Central memory CD4-positive, alpha-beta T cell (primary cell): Measurements from ENCODE around the gene SOX15.
"Not testable (repeated sequence)": the region's sequence is repeated elsewhere in the genome, so short reads cannot be mapped to it uniquely, and the experiment has no call there.

Experiments
- DNase-seq: peaks from one replicate; pipeline ENCODE4 v3.0.0; 2022
- total RNA-seq, 3 experiments: gene quantifications; one replicate each; lab custom pipeline; 2026; lab: John Stamatoyannopoulos, UW

SOX15 gene
- total RNA-seq = 0 to 0.39 (median 0.27) reads per million in 3 experiments

- DNase-seq = no peak
Observed at GRCh38 chr17:7589891-7590691, at the start of gene SOX15. SOX15 (minus strand) TSS chr17:7590094; CDS start chr17:7589676, 418 bp downstream.

GRCh38 chr17:7636163-7636562, 46.3 kb upstream of the SOX15 start:
- no peak for DNase-seq

GRCh38 chr17:7634384-7634783, 44.5 kb upstream of the SOX15 start:
- DNase-seq = no peak

- DNase-seq = no peak
Observed at GRCh38 chr17:7633093-7633492, 43.2 kb upstream of the SOX15 start.

- DNase-seq = peak; percentile 17
Observed at GRCh38 chr17:7632492-7632894, 42.6 kb upstream of the SOX15 start.

GRCh38 chr17:7631398-7632380, 41.8 kb upstream of the SOX15 start:
- no peak for DNase-seq

DNA sequence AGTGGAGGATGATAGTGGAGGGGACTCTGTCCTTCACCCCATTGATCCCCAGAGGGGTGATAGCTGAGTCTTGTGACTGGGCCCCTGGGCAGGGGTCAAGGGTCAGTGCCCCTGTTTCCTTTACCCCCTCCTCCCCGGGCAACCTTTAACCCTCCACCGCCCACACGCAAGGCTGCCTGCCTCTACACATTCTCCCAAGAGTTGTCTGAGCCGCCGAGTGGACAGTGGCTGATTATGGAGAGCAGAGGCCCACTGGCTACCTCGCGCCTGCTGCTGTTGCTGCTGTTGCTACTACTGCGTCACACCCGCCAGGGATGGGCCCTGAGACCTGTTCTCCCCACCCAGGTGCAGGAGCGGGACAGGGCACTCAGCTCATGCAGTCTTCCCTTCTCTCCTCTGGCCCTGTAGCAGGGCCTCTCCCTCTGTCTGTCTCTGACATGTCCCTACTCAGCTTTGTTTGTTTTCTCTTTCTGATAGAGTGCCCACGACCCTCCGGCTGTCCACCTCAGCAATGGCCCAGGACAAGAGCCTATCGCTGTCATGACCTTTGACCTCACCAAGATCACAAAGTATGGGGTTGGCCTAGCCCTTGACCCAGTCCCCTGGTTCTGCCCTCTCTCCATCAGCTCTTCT, 40.2 kb upstream of the SOX15 start, which contains the start of gene SHBG:
TSS of gene SHBG (plus strand) at position 197 of the 633 bp plus-strand sequence. CDS start at position 235, 38 bp downstream.
- no peak for DNase-seq

DNA sequence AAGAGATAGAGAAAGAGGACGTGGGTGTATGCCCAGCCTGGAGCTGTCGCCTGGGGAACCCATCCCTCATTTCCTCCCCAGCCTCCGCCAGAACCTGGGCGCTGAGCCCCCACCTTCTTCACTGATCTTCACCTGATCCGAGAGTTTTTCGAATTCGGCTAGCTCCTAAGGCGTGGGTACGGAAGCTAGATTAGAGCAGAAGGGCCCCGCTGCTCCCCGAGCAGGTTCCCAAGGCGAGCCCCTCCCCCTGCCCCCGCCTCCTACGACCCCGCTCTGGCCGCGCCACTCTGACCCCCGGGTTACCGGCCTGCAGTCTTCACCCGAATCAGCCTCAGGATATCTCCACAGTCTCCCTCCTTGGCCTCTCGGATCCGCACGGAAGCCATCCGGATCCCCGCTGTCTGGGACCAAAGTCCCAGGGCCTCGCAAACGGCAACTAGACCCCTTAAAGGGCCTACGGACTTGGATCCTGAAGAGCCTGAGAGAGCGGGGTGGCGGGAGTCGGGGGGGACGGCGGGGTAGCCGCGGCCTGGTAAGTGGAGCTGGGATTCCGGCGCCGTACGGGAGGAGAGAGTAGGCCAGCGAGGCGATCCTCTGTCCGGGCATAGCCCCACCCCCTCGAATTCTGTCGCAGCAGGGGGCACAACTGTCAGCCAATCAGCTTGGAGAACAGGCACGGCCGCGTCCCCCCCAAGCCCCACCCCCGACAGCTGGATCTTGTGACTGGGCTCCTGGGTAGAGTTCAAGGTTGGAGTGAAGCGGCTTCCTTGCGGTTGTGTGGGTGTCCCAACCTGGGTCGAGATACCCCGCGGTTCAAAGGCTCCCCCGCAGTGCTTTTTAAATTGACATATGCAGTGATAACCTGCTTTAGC, 37.6 kb upstream of the SOX15 start, which contains the start of gene SAT2:
TSS of gene SAT2 (minus strand) at position 572 of the 872 bp plus-strand sequence. CDS start at position 386, 186 bp downstream.
- DNase-seq = peak; percentile 76

GRCh38 chr17:7626956-7627249, 37.0 kb upstream of the SOX15 start:
- DNase-seq = no peak

DNA sequence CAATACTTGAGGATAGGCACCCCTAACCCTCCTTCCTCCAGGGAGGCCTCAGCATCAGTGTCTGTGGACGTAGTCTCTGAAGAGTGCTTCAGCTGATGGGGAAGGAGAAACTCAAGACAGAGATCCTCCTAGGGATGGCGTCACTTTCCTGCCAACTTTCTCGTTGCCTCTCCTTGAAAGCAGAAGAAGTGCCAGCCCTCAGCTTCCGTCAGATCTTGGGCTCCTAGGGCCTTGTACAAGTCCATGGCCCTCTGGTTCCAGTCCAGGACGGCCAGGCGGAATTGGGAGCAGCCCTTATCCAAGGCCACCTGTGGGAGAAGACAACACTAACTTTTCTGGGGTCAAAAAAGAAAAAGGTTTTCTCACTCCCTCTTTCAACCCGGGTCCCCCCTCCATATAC, 36.4 kb upstream of the SOX15 start:
- DNase-seq = no peak

DNA sequence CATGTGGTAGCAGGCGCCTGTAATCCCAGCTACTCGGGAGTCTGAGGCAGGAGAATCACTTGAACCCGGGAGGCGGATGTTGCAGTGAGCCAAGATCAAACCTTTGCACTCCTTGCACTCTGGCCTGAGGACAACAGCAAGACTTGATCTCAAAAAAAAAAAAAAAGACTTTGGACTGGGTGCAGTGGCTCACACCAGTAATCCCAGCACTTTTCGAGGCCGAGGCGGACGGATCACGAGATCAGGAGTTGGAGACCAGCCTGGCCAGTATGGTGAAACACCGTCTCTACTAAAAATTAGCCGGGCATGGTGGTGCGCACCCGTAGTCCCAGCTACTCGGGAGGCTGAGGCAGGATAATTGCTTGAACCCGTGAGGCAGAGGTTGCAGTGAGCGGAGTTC, 35.9 kb upstream of the SOX15 start:
- DNase-seq = not testable (repeated sequence)

DNA sequence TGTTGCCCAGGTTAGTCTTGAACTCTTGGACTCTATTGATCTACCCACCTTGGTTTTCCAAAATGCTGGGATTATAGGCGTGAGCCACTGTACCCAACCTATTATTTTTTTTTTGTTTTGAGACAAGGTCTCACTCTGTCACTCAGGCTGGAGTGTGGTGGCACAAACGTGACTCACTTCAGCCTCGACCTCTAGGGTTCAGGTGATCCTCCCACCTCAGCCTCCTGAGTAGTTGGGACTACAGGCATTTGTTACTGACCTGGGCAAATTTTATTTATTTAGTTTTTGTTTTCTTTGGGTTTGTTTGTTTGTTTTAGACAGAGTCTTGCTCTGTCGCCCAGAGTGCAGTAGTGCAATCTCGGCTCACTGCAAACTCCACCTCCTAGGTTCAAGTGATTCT, 33.8 kb upstream of the SOX15 start:
- no peak for DNase-seq

DNA sequence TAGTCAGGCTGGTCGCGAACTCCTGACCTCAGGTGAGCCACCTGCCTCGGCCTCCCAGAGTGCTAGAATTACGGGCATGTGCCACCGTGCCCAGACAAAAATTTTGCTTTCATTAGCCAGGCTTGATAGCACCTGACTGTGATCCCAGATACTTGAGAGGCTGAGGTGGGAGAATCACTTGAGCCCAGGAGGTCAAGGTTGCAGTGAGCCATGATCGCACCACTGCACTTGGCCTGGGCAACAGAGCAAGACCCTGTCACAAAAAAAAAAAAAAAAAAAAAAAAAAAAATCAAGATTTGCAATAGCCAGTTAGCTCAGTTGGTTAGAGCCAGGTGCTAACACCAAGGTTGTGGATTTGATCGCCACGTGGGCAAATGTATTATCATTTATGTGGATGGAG, 30.9 kb upstream of the SOX15 start:
- no peak for DNase-seq

DNA sequence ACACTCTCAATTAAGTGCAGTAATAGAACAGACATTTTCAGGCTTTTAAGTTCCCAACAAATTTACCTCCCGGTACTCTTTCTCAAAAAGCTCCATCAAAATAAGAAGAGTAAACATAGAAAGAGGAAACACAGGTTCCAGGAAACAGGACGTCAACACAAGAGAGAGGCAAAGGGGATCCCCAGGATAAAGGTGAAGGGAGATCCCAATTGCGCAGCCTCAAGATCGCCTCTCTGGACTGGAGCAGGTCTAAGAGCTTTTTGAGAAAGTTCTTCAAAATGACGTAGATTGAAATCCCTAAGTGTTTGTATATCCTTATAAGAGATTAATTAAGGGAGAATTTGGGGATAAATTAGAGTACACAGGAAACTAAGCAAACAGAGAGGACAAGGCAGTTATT, 28.7 kb upstream of the SOX15 start:
- DNase-seq = no peak

- no peak for DNase-seq
Observed at GRCh38 chr17:7615265-7615747, 25.4 kb upstream of the SOX15 start.

- DNase-seq = peak; percentile 99
Observed at GRCh38 chr17:7614425-7615264, 24.8 kb upstream of the SOX15 start, which contains the start of gene FXR2. FXR2 (minus strand) TSS chr17:7614897; CDS start chr17:7614532, 365 bp downstream.

GRCh38 chr17:7613769-7614424, 24.0 kb upstream of the SOX15 start:
- DNase-seq = no peak

GRCh38 chr17:7612294-7612640, 22.4 kb upstream of the SOX15 start:
- DNase-seq = no peak

- DNase-seq = no peak
Observed at GRCh38 chr17:7611635-7612293, 21.9 kb upstream of the SOX15 start.

DNA sequence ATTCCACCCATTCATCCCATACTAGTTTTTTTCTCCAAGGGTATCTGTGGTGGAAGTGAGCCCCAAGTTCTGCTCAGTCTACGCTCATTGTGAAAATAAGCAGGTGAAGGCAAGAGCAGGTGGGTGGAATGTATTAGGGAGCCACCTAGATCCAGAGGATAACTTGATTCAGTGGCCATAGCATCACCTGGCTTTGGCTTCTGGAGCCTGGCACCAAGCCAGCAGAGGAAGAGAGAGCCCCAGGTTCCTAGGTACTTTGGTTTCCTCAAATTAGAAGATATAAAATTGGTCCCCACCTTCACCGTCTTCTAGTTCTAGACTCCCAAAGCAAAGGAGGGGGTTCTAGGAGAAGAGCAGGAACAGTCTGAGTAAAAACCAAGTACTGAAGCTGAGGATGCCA, 20.7 kb upstream of the SOX15 start:
- DNase-seq = no peak
